SK-N-SH treated with all-trans-retinoic acid at 6 μM for 48 hours (cell line): ENCODE results near the gene DEDD.
A peak's percentile ranks its signal among the peaks of the same experiment; 100 is the strongest.
"Not testable (repeated sequence)": the region's sequence is repeated elsewhere in the genome, so short reads cannot be mapped to it uniquely, and the experiment has no call there.

Experiments
- ATAC-seq: fragments of 200-7000 bp; cut with Tn5 transposase; 3 replicates; pipeline ENCODE4 v1.9.1; 2020; ENCODE audit warnings: mild to moderate bottlenecking, moderate library complexity
- ARNTL ChIP-seq: fragments of 450-650 bp; formaldehyde crosslinking; IDR thresholded peaks from 2 replicates; pipeline ENCODE4 v1.5.0; 2020; ENCODE audit warnings: low read depth, mild to moderate bottlenecking, moderate library complexity, borderline replicate concordance
- BACH2 ChIP-seq: fragments of 250-450 bp; sonication (Bioruptor Pico); IDR thresholded peaks from 2 replicates; pipeline ENCODE4 v1.9.0; 2021; ENCODE audit warnings: mild to moderate bottlenecking, borderline replicate concordance
- CSDC2 ChIP-seq: fragments of 250-450 bp; sonication (Bioruptor Pico); IDR thresholded peaks from 2 replicates; pipeline ENCODE4 v1.5.0; 2020; ENCODE audit warnings: mild to moderate bottlenecking, moderate library complexity
- CSRNP3 ChIP-seq: fragments of 250-450 bp; sonication (Bioruptor Pico); IDR thresholded peaks from 2 replicates; pipeline ENCODE4 v1.5.1; 2021; ENCODE audit warnings: mild to moderate bottlenecking, moderate library complexity
- ESRRG ChIP-seq: fragments of 250-450 bp; sonication (Bioruptor Pico); IDR thresholded peaks from 2 replicates; pipeline ENCODE4 v1.6.1; 2021; ENCODE audit warnings: mild to moderate bottlenecking
- GLIS3 ChIP-seq: fragments of 250-450 bp; sonication (Bioruptor Pico); IDR thresholded peaks from 2 replicates; pipeline ENCODE4 v1.5.0; 2020; ENCODE audit warnings: mild to moderate bottlenecking, moderate library complexity
- OSR1 ChIP-seq: fragments of 250-450 bp; sonication (Bioruptor Pico); IDR thresholded peaks from 2 replicates; pipeline ENCODE4 v1.8.0; 2022; ENCODE audit warnings: moderate library complexity, mild to moderate bottlenecking, inconsistent platforms
- PATZ1 ChIP-seq: fragments of 250-450 bp; sonication (Bioruptor Pico); IDR thresholded peaks from 2 replicates; pipeline ENCODE4 v1.8.0; 2020; ENCODE audit warnings: mild to moderate bottlenecking, moderate library complexity, borderline replicate concordance
- POU6F1 ChIP-seq: fragments of 250-450 bp; sonication (Bioruptor Pico); IDR thresholded peaks from 2 replicates; pipeline ENCODE4 v1.8.0; 2021; ENCODE audit warnings: low read depth, mild to moderate bottlenecking, moderate library complexity, borderline replicate concordance
- PPARA ChIP-seq: fragments of 250-450 bp; sonication (Bioruptor Pico); IDR thresholded peaks from 2 replicates; pipeline ENCODE4 v1.5.0; 2020; ENCODE audit warnings: mild to moderate bottlenecking, borderline replicate concordance
- RARB ChIP-seq: fragments of 250-450 bp; sonication (Bioruptor Pico); IDR thresholded peaks from 2 replicates; pipeline ENCODE4 v1.8.0; 2021; ENCODE audit warnings: mild to moderate bottlenecking, moderate library complexity
- SNAI2 ChIP-seq: fragments of 250-450 bp; sonication (Bioruptor Pico); IDR thresholded peaks from 2 replicates; pipeline ENCODE4 v1.5.0; 2020; ENCODE audit warnings: mild to moderate bottlenecking, moderate library complexity
- TCF4 ChIP-seq: fragments of 250-450 bp; sonication (Bioruptor Pico); IDR thresholded peaks from 2 replicates; pipeline ENCODE4 v1.8.0; 2021; ENCODE audit warnings: mild to moderate bottlenecking, moderate library complexity, borderline replicate concordance
- ZC3H10 ChIP-seq: fragments of 250-450 bp; sonication (Bioruptor Pico); IDR thresholded peaks from 2 replicates; pipeline ENCODE4 v1.5.1; 2021; ENCODE audit warnings: mild to moderate bottlenecking, moderate library complexity
- ZFP3 ChIP-seq: fragments of 250-450 bp; sonication (Bioruptor Pico); IDR thresholded peaks from 2 replicates; pipeline ENCODE4 v1.5.0; 2020; ENCODE audit warnings: mild to moderate bottlenecking, moderate library complexity
- ZFP30 ChIP-seq: fragments of 450-650 bp; formaldehyde crosslinking; IDR thresholded peaks from 2 replicates; pipeline ENCODE4 v1.5.0; 2022; ENCODE audit warnings: mild to moderate bottlenecking, moderate library complexity

DEDD gene

GRCh38 chr1:161121042-161121650 lies 11.3 kb downstream of the DEDD start:
- ATAC-seq = no peak
- TF ChIP-seq PPARA (CRISPR knock-in tag) = no peak
- no peak for TF ChIP-seq ZFP30
- no peak for TF ChIP-seq PATZ1 (CRISPR knock-in tag)
- no peak for TF ChIP-seq POU6F1
- no peak for TF ChIP-seq ZFP3 (CRISPR knock-in tag)
- no peak for TF ChIP-seq OSR1 (CRISPR knock-in tag)
- no peak for TF ChIP-seq ZC3H10 (CRISPR knock-in tag)
- no peak for TF ChIP-seq CSRNP3 (CRISPR knock-in tag)

- TF ChIP-seq POU6F1 (no peak), ESRRG (CRISPR knock-in tag) (no peak), RARB (CRISPR knock-in tag) (no peak), GLIS3 (0 out of 2 replicates have a peak, but pooled peaks have one; percentile 4), PPARA (CRISPR knock-in tag) (no peak), CSDC2 (CRISPR knock-in tag) (no peak), ZC3H10 (CRISPR knock-in tag) (no peak), TCF4 (CRISPR knock-in tag) (no peak)
- ATAC-seq = peak; percentile 73
These were observed 13.2 kb downstream of the DEDD start for GRCh38 chr1:161119092-161119903.

GRCh38 chr1:161117759-161118581 lies 14.5 kb downstream of the DEDD start, which contains the start of the genes NIT1 and PFDN2:
Gene NIT1, plus strand, starts transcription at chr1:161118105. Its CDS starts 72 bp downstream, at chr1:161118177.
Gene PFDN2, minus strand, starts transcription at chr1:161118037. Its CDS starts 11 bp downstream, at chr1:161118026.
- peak; percentile 90 for ATAC-seq
- TF ChIP-seq RARB (CRISPR knock-in tag) (no peak), CSRNP3 (CRISPR knock-in tag) (no peak), OSR1 (CRISPR knock-in tag) (no peak), POU6F1 (peak; percentile 36; the same call in 1 of the 2 replicates), BACH2 (CRISPR knock-in tag) (no peak), ARNTL (no peak), SNAI2 (CRISPR knock-in tag) (no peak)

- not testable (repeated sequence) for ATAC-seq
These were observed 16.5 kb downstream of the DEDD start for GRCh38 chr1:161115961-161116360.
